CD4-positive, alpha-beta T cell treated with Interleukin-12 subunit alpha and Interleukin-12 subunit beta, for 1 hour (primary cell): ENCODE results near the gene OR1J4.
"Not testable (repeated sequence)": the region's sequence is repeated elsewhere in the genome, so short reads cannot be mapped to it uniquely, and the experiment has no call there.

Experiments
- DNase-seq: peaks from one replicate; pipeline ENCODE4 v3.0.0-alpha.2; 2020

Gene OR1J4

GRCh38 chr9:122518841-122519240 lies at the start of gene OR1J4:
TSS of gene OR1J4 (plus strand) at chr9:122519141. CDS start at chr9:122519141, 0 bp downstream.
- no peak for DNase-seq

GRCh38 chr9:122474561-122474960 lies 44.4 kb upstream of the OR1J4 start:
- DNase-seq: no peak

GRCh38 chr9:122475717-122476116 lies 43.2 kb upstream of the OR1J4 start:
- no peak for DNase-seq

GRCh38 chr9:122477346-122477745 lies 41.6 kb upstream of the OR1J4 start:
- no peak for DNase-seq

GRCh38 chr9:122477826-122478225 lies 41.1 kb upstream of the OR1J4 start, which contains the start of gene OR1J1:
TSS of gene OR1J1 (minus strand) at chr9:122477926. CDS start at chr9:122477926, 0 bp downstream.
- no peak for DNase-seq

GRCh38 chr9:122479062-122479461 lies 39.9 kb upstream of the OR1J4 start:
- DNase-seq: no peak

- DNase-seq: peak; percentile 24
Measured at GRCh38 chr9:122498883-122499288, 20.1 kb upstream of the OR1J4 start.

- DNase-seq: no peak
Measured at GRCh38 chr9:122506964-122507363, 12.0 kb upstream of the OR1J4 start.

GRCh38 chr9:122510502-122510901 lies 8.4 kb upstream of the OR1J4 start, which contains the start of gene OR1J2:
TSS of gene OR1J2 (plus strand) at chr9:122510802. CDS start at chr9:122510802, 0 bp downstream.
- DNase-seq: no peak

GRCh38 chr9:122518226-122518625 lies 715 bp upstream of the OR1J4 start:
- no peak for DNase-seq

GRCh38 chr9:122519376-122519775 lies 435 bp downstream of the OR1J4 start:
- no peak for DNase-seq

GRCh38 chr9:122526602-122527001 lies 7.7 kb downstream of the OR1J4 start:
- DNase-seq: no peak

GRCh38 chr9:122527193-122527592 lies 8.3 kb downstream of the OR1J4 start, which contains the start of gene OR1N1:
TSS of gene OR1N1 (minus strand) at chr9:122527293. CDS start at chr9:122527293, 0 bp downstream.
- DNase-seq: no peak

- DNase-seq: not testable (repeated sequence)
Measured at GRCh38 chr9:122531157-122531556, 12.2 kb downstream of the OR1J4 start.

- DNase-seq: no peak
Measured at GRCh38 chr9:122536134-122536533, 17.2 kb downstream of the OR1J4 start.

- DNase-seq: not testable (repeated sequence)
Measured at GRCh38 chr9:122537066-122537465, 18.1 kb downstream of the OR1J4 start.

GRCh38 chr9:122538757-122539156 lies 19.8 kb downstream of the OR1J4 start:
- DNase-seq: no peak

- no peak for DNase-seq
Measured at GRCh38 chr9:122546196-122546595, 27.3 kb downstream of the OR1J4 start.

- DNase-seq: no peak
Measured at GRCh38 chr9:122551371-122551770, 32.4 kb downstream of the OR1J4 start.

GRCh38 chr9:122552812-122553211 lies 33.9 kb downstream of the OR1J4 start, which contains the start of gene OR1N2:
TSS of gene OR1N2 (plus strand) at chr9:122553112. CDS start at chr9:122553212, 100 bp downstream.
- DNase-seq: no peak

- DNase-seq: no peak
Measured at GRCh38 chr9:122561446-122561845, 42.5 kb downstream of the OR1J4 start.

- DNase-seq: no peak
Measured at GRCh38 chr9:122562134-122562760, 43.3 kb downstream of the OR1J4 start.

- DNase-seq: no peak
Measured at GRCh38 chr9:122567901-122568300, 49.0 kb downstream of the OR1J4 start.
